H1 (cell line): ENCODE data around the gene ARHGAP15. TPM values are rescaled to one million over a fixed set of nuclear protein-coding genes. Genes with fewer than 3 reads are reported as not detected.

Source experiments
- CTCF ChIA-PET: fragments of 300-600 bp; sonication (Branson Sonifier 250); formaldehyde crosslinking; loops from one replicate; lab custom pipeline; 2021; ENCODE audit not compliant: partially characterized antibody; lab: Charles Lee
- POLR2A ChIA-PET: fragments of 300-600 bp; sonication (Branson Sonifier 250); formaldehyde crosslinking; loops from one replicate; lab custom pipeline; 2021; ENCODE audit warnings: inconsistent platforms; ENCODE audit not compliant: partially characterized antibody; lab: Charles Lee
- DNase-seq, 2 experiments: peaks; one replicate each; pipeline versions ENCODE4 v3.0.0 to v3.0.0-alpha.2; 2010 to 2022; ENCODE audit warnings: low spot score in 2 of 2, low read depth in 1 of 2, mixed read lengths in 1 of 2
- FAIRE-seq: peaks from 2 replicates; lab custom pipeline; 2011; peaks lifted over from hg19 to GRCh38; lab: Jason Lieb, UNC
- H2AFZ ChIP-seq: 2 replicates; pipeline ENCODE4 v1.8.1; 2012; ENCODE audit warnings: low read length, inconsistent platforms
- H2AK5ac ChIP-seq: 2 replicates; pipeline ENCODE4 v1.6.1; 2013; ENCODE audit warnings: low read depth, low read length
- H2BK120ac ChIP-seq: replicated peaks from 2 replicates; pipeline ENCODE3; 2013; ENCODE audit warnings: low read depth, low read length, inconsistent platforms
- H2BK12ac ChIP-seq: 2 replicates; pipeline ENCODE4 v1.6.1; 2013; ENCODE audit warnings: low read depth, low read length
- H2BK15ac ChIP-seq: 2 replicates; pipeline ENCODE4 v1.6.1; 2013; ENCODE audit warnings: low read length
- H2BK20ac ChIP-seq: 2 replicates; pipeline ENCODE4 v1.6.1; 2013; ENCODE audit warnings: low read length
- H2BK5ac ChIP-seq: 2 replicates; pipeline ENCODE4 v1.6.1; 2013; ENCODE audit warnings: low read depth, low read length
- H3K14ac ChIP-seq: 2 replicates; pipeline ENCODE4 v1.6.1; 2013; ENCODE audit warnings: inconsistent platforms; ENCODE audit not compliant: insufficient read length
- H3K18ac ChIP-seq: 2 replicates; pipeline ENCODE4 v1.6.1; 2013; ENCODE audit warnings: low read length; ENCODE audit errors: extremely low read depth
- H3K23ac ChIP-seq: 2 replicates; pipeline ENCODE4 v1.6.1; 2013; ENCODE audit warnings: inconsistent platforms; ENCODE audit not compliant: insufficient read length
- H3K23me2 ChIP-seq: 2 replicates; pipeline ENCODE4 v1.6.1; 2013; ENCODE audit warnings: low read depth, low read length
- H3K27ac ChIP-seq: 2 replicates; pipeline ENCODE4 v1.6.1; 2011; ENCODE audit warnings: low read depth, low read length, inconsistent platforms
- H3K27me3 ChIP-seq, 4 experiments: replicated peaks in 1 of 4; 1 replicate in 1 of 4; 2 replicates in 3 of 4; pipeline versions ENCODE4 v1.6.1 to v1.8.1; 2011 to 2013; ENCODE audit warnings: low read length in 3 of 4, mild to moderate bottlenecking in 3 of 4, inconsistent platforms in 2 of 4, mixed read lengths in 2 of 4, moderate library complexity in 1 of 4; ENCODE audit not compliant: control insufficient read depth in 3 of 4, insufficient read depth in 3 of 4; ENCODE audit errors: extremely low read depth in 1 of 4
- H3K36me3 ChIP-seq, 4 experiments: 2 replicates each; pipeline versions ENCODE4 v1.6.1 to v1.8.1; 2011 to 2013; ENCODE audit warnings: mild to moderate bottlenecking in 4 of 4, low read length in 3 of 4, moderate library complexity in 2 of 4, control low read depth in 1 of 4, inconsistent platforms in 1 of 4; ENCODE audit not compliant: insufficient read depth in 4 of 4, control insufficient read depth in 2 of 4
- H3K4ac ChIP-seq: replicated peaks from 2 replicates; pipeline ENCODE3; 2013; ENCODE audit warnings: low read length, low read depth, mixed read lengths, inconsistent platforms; ENCODE audit not compliant: insufficient read length
- H3K4me1 ChIP-seq, 4 experiments: replicated peaks in 1 of 4; 1 replicate in 1 of 4; 2 replicates in 3 of 4; pipeline versions ENCODE4 v1.6.1 to v1.8.1; 2011 to 2013; ENCODE audit warnings: low read length in 3 of 4, inconsistent platforms in 2 of 4, mixed read lengths in 1 of 4; ENCODE audit not compliant: insufficient read depth in 4 of 4, control insufficient read depth in 3 of 4
- H3K4me2 ChIP-seq, 2 experiments: 2 replicates each; pipeline versions ENCODE4 v1.6.1 to v1.8.1; 2011 to 2013; ENCODE audit warnings: low read depth in 2 of 2, low read length in 2 of 2, control low read depth in 1 of 2, inconsistent platforms in 1 of 2, mild to moderate bottlenecking in 1 of 2; ENCODE audit not compliant: insufficient read depth in 1 of 2
- H3K4me3 ChIP-seq, 4 experiments: fragments of 200-600, 300-600 bp in 1 of 4; sonication (generic), shearing (Covaris generic), sonication (Bioruptor Twin) in 1 of 4; 2 replicates each; pipeline versions ENCODE4 v1.5.1 to v1.8.1; 2011 to 2016; ENCODE audit warnings: low read length in 4 of 4, low read depth in 3 of 4, control low read depth in 2 of 4, inconsistent platforms in 2 of 4, mild to moderate bottlenecking in 2 of 4, mixed read lengths in 1 of 4, moderate library complexity in 1 of 4; ENCODE audit not compliant: insufficient read depth in 2 of 4; ENCODE audit errors: extremely low read depth in 1 of 4
- H3K56ac ChIP-seq: replicated peaks from 2 replicates; pipeline ENCODE3; 2013; ENCODE audit warnings: low read depth, mild to moderate bottlenecking, mixed read lengths, low read length, inconsistent platforms; ENCODE audit not compliant: insufficient read length
- H3K79me1 ChIP-seq: 2 replicates; pipeline ENCODE4 v1.6.1; 2013; ENCODE audit warnings: low read depth, low read length, control low read depth
- H3K79me2 ChIP-seq, 2 experiments: 2 replicates each; pipeline versions ENCODE4 v1.6.1 to v1.8.1; 2012 to 2013; ENCODE audit warnings: low read length in 2 of 2, mild to moderate bottlenecking in 2 of 2, inconsistent platforms in 1 of 2; ENCODE audit not compliant: insufficient read depth in 2 of 2, control insufficient read depth in 1 of 2
- H3K9ac ChIP-seq, 4 experiments: replicated peaks in 1 of 4; 1 replicate in 1 of 4; 2 replicates in 3 of 4; pipeline versions ENCODE4 v1.6.1 to v1.8.1; 2011 to 2013; ENCODE audit warnings: low read depth in 3 of 4, low read length in 3 of 4, control low read depth in 2 of 4, mild to moderate bottlenecking in 2 of 4, moderate library complexity in 2 of 4, inconsistent platforms in 1 of 4; ENCODE audit errors: extremely low read depth in 1 of 4
- H3K9me3 ChIP-seq, 2 experiments: 2 replicates each; pipeline versions ENCODE4 v1.6.1 to v1.8.1; 2012 to 2013; ENCODE audit warnings: mild to moderate bottlenecking in 2 of 2, moderate library complexity in 2 of 2, control low read depth in 1 of 2, inconsistent platforms in 1 of 2, low read depth in 1 of 2, low read length in 1 of 2, mixed read lengths in 1 of 2; ENCODE audit not compliant: insufficient read depth in 2 of 2
- H4K20me1 ChIP-seq, 2 experiments: replicated peaks in 1 of 2; 2 replicates each; pipeline versions ENCODE3 to v1.8.1; 2011 to 2013; ENCODE audit warnings: inconsistent platforms in 2 of 2, low read length in 2 of 2, mild to moderate bottlenecking in 1 of 2; ENCODE audit not compliant: insufficient read depth in 2 of 2, control insufficient read depth in 1 of 2
- H4K5ac ChIP-seq: 2 replicates; pipeline ENCODE4 v1.6.1; 2013; ENCODE audit warnings: low read length, low read depth, mixed read lengths, inconsistent platforms; ENCODE audit not compliant: insufficient read length
- H4K8ac ChIP-seq: 2 replicates; pipeline ENCODE4 v1.8.0; 2013; ENCODE audit warnings: mild to moderate bottlenecking, moderate library complexity, low read length, inconsistent platforms; ENCODE audit not compliant: insufficient read depth; ENCODE audit errors: extremely low read depth
- H4K91ac ChIP-seq: replicated peaks from 2 replicates; pipeline ENCODE3; 2013; ENCODE audit warnings: low read length, mixed read lengths, inconsistent platforms; ENCODE audit not compliant: insufficient read length
- BACH1 ChIP-seq: IDR thresholded peaks from 2 replicates; pipeline ENCODE4 v1.6.1; 2012; ENCODE audit warnings: low read length, improper control_type of control experiment
- BCL11A ChIP-seq, 2 experiments: IDR thresholded peaks; one replicate each; pipeline ENCODE4 v1.6.1; 2011; ENCODE audit warnings: low read depth in 2 of 2, low read length in 2 of 2, mild to moderate bottlenecking in 2 of 2
- CHD1 ChIP-seq: IDR thresholded peaks from 2 replicates; pipeline ENCODE4 v1.6.1; 2012; ENCODE audit warnings: low read depth, low read length, improper control_type of control experiment
- GTF2F1 ChIP-seq: IDR thresholded peaks from 2 replicates; pipeline ENCODE4 v1.6.1; 2012; ENCODE audit warnings: low read depth, low read length, improper control_type of control experiment, borderline replicate concordance
- JUND ChIP-seq: IDR thresholded peaks from 2 replicates; pipeline ENCODE4 v1.6.1; 2011; ENCODE audit warnings: mild to moderate bottlenecking, improper control_type of control experiment, low read length
- NANOG ChIP-seq: IDR thresholded peaks from 2 replicates; pipeline ENCODE4 v1.6.1; 2011; ENCODE audit warnings: low read length, low read depth, mild to moderate bottlenecking, inconsistent platforms; ENCODE audit not compliant: insufficient read depth, poor library complexity, severe bottlenecking
- NRF1 ChIP-seq: IDR thresholded peaks from 2 replicates; pipeline ENCODE4 v1.6.1; 2011; ENCODE audit warnings: mild to moderate bottlenecking, low read depth, low read length, improper control_type of control experiment
- POLR2A ChIP-seq, 2 experiments: IDR thresholded peaks; 1 replicate in 1 of 2; 2 replicates in 1 of 2; pipeline ENCODE4 v1.6.1; 2011; ENCODE audit warnings: low read depth in 2 of 2, low read length in 2 of 2, mild to moderate bottlenecking in 2 of 2; ENCODE audit errors: control extremely low read depth in 1 of 2
- POU5F1 ChIP-seq: IDR thresholded peaks from 2 replicates; pipeline ENCODE4 v1.6.1; 2011; ENCODE audit warnings: low read depth, mild to moderate bottlenecking, low read length, moderate library complexity
- RAD21 ChIP-seq, 2 experiments: IDR thresholded peaks in 1 of 2; conservative IDR thresholded peaks in 1 of 2; 2 replicates each; pipeline ENCODE4 v1.6.1; 2011; ENCODE audit warnings: low read depth in 2 of 2, low read length in 2 of 2, improper control_type of control experiment in 1 of 2, inconsistent platforms in 1 of 2, mild to moderate bottlenecking in 1 of 2, moderate library complexity in 1 of 2
- RBBP5 ChIP-seq: IDR thresholded peaks from 2 replicates; pipeline ENCODE4 v1.7.1; 2012; ENCODE audit warnings: low read depth, mild to moderate bottlenecking, inconsistent platforms, low read length, moderate library complexity, borderline replicate concordance
- RFX5 ChIP-seq: IDR thresholded peaks from 2 replicates; pipeline ENCODE4 v1.6.1; 2011; ENCODE audit warnings: low read depth, low read length, improper control_type of control experiment, borderline replicate concordance
- SP4 ChIP-seq: IDR thresholded peaks from 2 replicates; pipeline ENCODE4 v1.6.1; 2012; ENCODE audit warnings: low read length, inconsistent platforms
- TAF1 ChIP-seq: IDR thresholded peaks from 2 replicates; pipeline ENCODE4 v1.6.1; 2011; ENCODE audit warnings: mild to moderate bottlenecking, low read depth, low read length
- TEAD4 ChIP-seq: IDR thresholded peaks from 2 replicates; pipeline ENCODE4 v1.6.1; 2012; ENCODE audit warnings: low read depth, low read length, inconsistent platforms, mixed read lengths
- whole genome bisulfite sequencing, 2 experiments: shearing (Covaris generic) in 1 of 2; methylation state at CpG; one replicate each; pipeline versions ENCODE4 v1.1.6 to v1.1.7; 2013 to 2015; ENCODE audit warnings: low lambda C conversion rate in 2 of 2, mixed read lengths in 2 of 2, inconsistent platforms in 1 of 2, low coverage in 1 of 2, missing lambda C conversion rate in 1 of 2; ENCODE audit not compliant: insufficient replicate concordance in 2 of 2, insufficient coverage in 1 of 2, insufficient read length in 1 of 2; ENCODE audit errors: extremely low coverage in 1 of 2, missing lambda C conversion rate in 1 of 2; 5-methylcytosine and 5-hydroxymethylcytosine counted together
- polyA plus RNA-seq, 7 experiments: library from polyadenylated mRNA; depleted of rRNA in 3 of 7; stranded (reverse) in 5 of 7; unstranded in 2 of 7; fragments of >200 nt in 5 of 7; fragments of 200-250 nt in 2 of 7; gene quantifications; 1 replicate in 5 of 7; 2 replicates in 1 of 7; 4 replicates in 1 of 7; pipeline versions ENCODE4 v1.2.1 to v1.2.3, GENCODE V29; 2011 to 2013; ENCODE audit warnings: missing spikeins in 2 of 7, mixed read lengths in 2 of 7
- total RNA-seq: library from RNA; stranded (reverse); fragmentation: NEBNext Ultra II Directional; extraction: Animal tissue kit (Norgen Biotek cat#: 25700); gene quantifications from 2 replicates; pipeline ENCODE4 v1.2.1, GENCODE V29; 2021

ARHGAP15 gene
- total and polyA plus RNA-seq, 2 of the 8 experiments (the other 6 are each of a cell fraction or from before 2014, with no cell fraction given), result not detected

GRCh38 chr2:143601828-143602227 lies 472.6 kb downstream of the ARHGAP15 start:
- Histone ChIP-seq H2AK5ac (no peak overlapping the region), H2AFZ (no peak overlapping the region), H3K79me1 (no peaks in the 10 kb centered on the region)

More at GRCh38 chr2:143601828-143602227, 472.6 kb downstream of the ARHGAP15 start:
- Histone ChIP-seq H3K27ac (no peak overlapping the region), H3K56ac (no peak overlapping the region), H3K79me2 (no peaks in the 10 kb centered on the region), H4K20me1 (no peaks in the 10 kb centered on the region), H4K91ac (no peak overlapping the region), H3K9me3 (no peaks in the 10 kb centered on the region), H3K14ac (no peak overlapping the region), H3K4me3 (no peak overlapping the region), H3K23me2 (no peaks in the 10 kb centered on the region), H2BK5ac (no peak overlapping the region), H4K5ac (no peak overlapping the region), H3K4me1 (peaks cover 0 to 8% (median 4%) of the 10 kb centered on the region in 4 experiments; a peak in 4 of 7 replicates), H2BK12ac (no peak overlapping the region), H3K4ac (no peak overlapping the region), H4K8ac (no peak overlapping the region), H2BK20ac (no peak overlapping the region), H3K18ac (no peak overlapping the region), H3K36me3 (no peaks in the 10 kb centered on the region), H2BK120ac (no peak overlapping the region), H3K4me2 (no peak overlapping the region), H3K23ac (no peak overlapping the region), H3K9ac (no peak overlapping the region), H2BK15ac (no peak overlapping the region), H3K27me3 (no peaks in the 10 kb centered on the region; a peak in 1 of 7 replicates)
- FAIRE-seq (no peak), DNase-seq (no peak)
- POLR2A ChIA-PET, result no interaction called here
- TF ChIP-seq BCL11A (IDR thresholded peaks at IDR 0.05; ENCODE audit: low read depth in 2 of 2, low read length in 2 of 2), result no peak
- TF ChIP-seq POU5F1, result no peak
- no peak for TF ChIP-seq GTF2F1
- no peak for TF ChIP-seq CHD1
- no peak for TF ChIP-seq JUND
- no peak for TF ChIP-seq SP4
- no peak for TF ChIP-seq NRF1
- TF ChIP-seq NANOG, result no peak
- no peak for TF ChIP-seq POLR2A (IDR thresholded peaks at IDR 0.05; ENCODE audit: control extremely low read depth in 1 of 2, low read depth in 2 of 2, low read length in 2 of 2)
- no peak for TF ChIP-seq BACH1
- TF ChIP-seq TAF1, result no peak
- no peak for TF ChIP-seq RFX5
- no peak for TF ChIP-seq RAD21 (IDR thresholded peaks at IDR 0.05 in 1 of 2, conservative IDR thresholded peaks at IDR 0.05 in 1 of 2; ENCODE audit: low read depth in 2 of 2, low read length in 2 of 2)
- no peak for TF ChIP-seq RBBP5
- TF ChIP-seq TEAD4, result no peak
- CTCF ChIA-PET, result interaction anchor here (1.2 kb wide), 1 partner anchor 27 kb away, joined by 3 read pairs; no protein-coding TSS in a partner anchor
- 65% methylated on average over 1 of the region's 1 CpG; no CpG with 5 or more reads in 1 of the 2 experiments for WGBS, 2 experiments
